IMR-90 (cell line): Measurements from ENCODE around the gene CELSR1. TPM values are rescaled to one million over a fixed set of nuclear protein-coding genes. Genes with fewer than 3 reads are reported as not detected.
A peak's percentile ranks its signal among the peaks of the same experiment; 100 is the strongest.

Experiments used
- ATAC-seq: fragments of 200-7000 bp; cut with Tn5 transposase; 2 replicates; pipeline ENCODE4 v1.9.1; 2020; ENCODE audit warnings: low read depth, mild to moderate bottlenecking, moderate library complexity
- BruUV-seq: library from RNA; stranded (reverse); fragments of 400-500 nt; replicated peaks from 2 replicates; lab custom pipeline; 2021; lab: Mats Ljungman, UMichigan
- CTCF ChIA-PET: fragments of 300-600 bp; formaldehyde crosslinking; extraction: SDS; loops from one replicate; lab custom pipeline; 2021; ENCODE audit warnings: antibody characterized with exemption; lab: Yijun Ruan, JAX
- POLR2A ChIA-PET: fragments of 300-600 bp; sonication (Branson Sonifier 250); formaldehyde crosslinking; loops from one replicate; lab custom pipeline; 2022; ENCODE audit warnings: antibody characterized with exemption; ENCODE audit not compliant: unreplicated experiment; lab: Charles Lee
- DNase-seq: peaks from one replicate; pipeline ENCODE4 v3.0.0; 2013
- H2AFZ ChIP-seq: replicated peaks from 2 replicates; pipeline ENCODE3; 2013; ENCODE audit warnings: low read length, mild to moderate bottlenecking; ENCODE audit not compliant: poor library complexity
- H2AK5ac ChIP-seq: 2 replicates; pipeline ENCODE4 v1.6.1; 2013; ENCODE audit warnings: low read depth, low read length, inconsistent platforms
- H2AK9ac ChIP-seq: replicated peaks from 2 replicates; pipeline ENCODE3; 2013; ENCODE audit warnings: mild to moderate bottlenecking, low read depth, low read length, moderate library complexity; ENCODE audit not compliant: poor library complexity
- H2BK120ac ChIP-seq: 2 replicates; pipeline ENCODE4 v1.6.1; 2013; ENCODE audit warnings: low read depth, low read length, inconsistent platforms
- H2BK15ac ChIP-seq: 3 replicates; pipeline ENCODE4 v1.6.1; 2013; ENCODE audit warnings: low read depth, low read length, inconsistent platforms
- H2BK20ac ChIP-seq: 2 replicates; pipeline ENCODE4 v1.6.1; 2013; ENCODE audit warnings: low read depth, mild to moderate bottlenecking, inconsistent platforms, low read length, moderate library complexity
- H2BK5ac ChIP-seq: 2 replicates; pipeline ENCODE4 v1.6.1; 2013; ENCODE audit warnings: mild to moderate bottlenecking, low read depth, low read length, inconsistent platforms; ENCODE audit not compliant: poor library complexity, severe bottlenecking
- H3K14ac ChIP-seq: replicated peaks from 2 replicates; pipeline ENCODE4 v1.6.1; 2013; ENCODE audit warnings: low read depth, low read length, inconsistent platforms
- H3K18ac ChIP-seq: 2 replicates; pipeline ENCODE4 v1.6.1; 2013; ENCODE audit warnings: low read depth, low read length, control low read depth
- H3K23ac ChIP-seq: 2 replicates; pipeline ENCODE4 v1.6.1; 2013; ENCODE audit warnings: low read depth, low read length, inconsistent platforms
- H3K27ac ChIP-seq: 2 replicates; pipeline ENCODE4 v1.5.1; 2013; ENCODE audit warnings: mild to moderate bottlenecking, control low read depth, low read length; ENCODE audit not compliant: insufficient read depth
- H3K27me3 ChIP-seq: 2 replicates; pipeline ENCODE4 v1.6.1; 2013; ENCODE audit warnings: low read length; ENCODE audit not compliant: control insufficient read depth, insufficient read depth
- H3K36me3 ChIP-seq: 2 replicates; pipeline ENCODE4 v1.6.1; 2013; ENCODE audit warnings: low read length, mixed read lengths; ENCODE audit not compliant: control insufficient read depth, insufficient read depth
- H3K4ac ChIP-seq: 2 replicates; pipeline ENCODE4 v1.6.1; 2013; ENCODE audit warnings: low read depth, low read length, inconsistent platforms
- H3K4me1 ChIP-seq: 2 replicates; pipeline ENCODE4 v1.6.1; 2013; ENCODE audit warnings: low read length, mixed read lengths; ENCODE audit not compliant: control insufficient read depth, insufficient read depth
- H3K4me2 ChIP-seq: 2 replicates; pipeline ENCODE4 v1.6.1; 2013; ENCODE audit warnings: low read depth, mild to moderate bottlenecking, control low read depth, low read length, moderate library complexity
- H3K4me3 ChIP-seq: 2 replicates; pipeline ENCODE4 v1.5.1; 2013; ENCODE audit warnings: low read depth, mild to moderate bottlenecking, control low read depth, low read length, moderate library complexity; ENCODE audit not compliant: insufficient read depth
- H3K56ac ChIP-seq: 2 replicates; pipeline ENCODE4 v1.6.1; 2013; ENCODE audit warnings: low read length, inconsistent platforms; ENCODE audit not compliant: insufficient read depth; ENCODE audit errors: extremely low read depth
- H3K79me1 ChIP-seq, 2 experiments: 2 replicates each; pipeline ENCODE4 v1.6.1; 2013; ENCODE audit warnings: low read length in 2 of 2, inconsistent platforms in 1 of 2, low read depth in 1 of 2
- H3K9ac ChIP-seq: 2 replicates; pipeline ENCODE4 v1.6.1; 2013; ENCODE audit warnings: low read depth, low read length, control low read depth
- H3K9me1 ChIP-seq: 2 replicates; pipeline ENCODE4 v1.6.1; 2013; ENCODE audit warnings: low read length, inconsistent platforms; ENCODE audit not compliant: insufficient read depth
- H3K9me3 ChIP-seq: 2 replicates; pipeline ENCODE4 v1.6.1; 2013; ENCODE audit warnings: low read length; ENCODE audit not compliant: control insufficient read depth, insufficient read depth
- H4K20me1 ChIP-seq: 2 replicates; pipeline ENCODE4 v1.6.1; 2013; ENCODE audit warnings: low read length, inconsistent platforms; ENCODE audit not compliant: insufficient read depth
- H4K5ac ChIP-seq: 2 replicates; pipeline ENCODE4 v1.6.1; 2013; ENCODE audit warnings: mild to moderate bottlenecking, low read depth, low read length, control low read depth
- H4K8ac ChIP-seq, 2 experiments: 2 replicates each; pipeline ENCODE4 v1.6.1; 2013; ENCODE audit warnings: low read depth in 2 of 2, low read length in 2 of 2, control low read depth in 1 of 2, inconsistent platforms in 1 of 2
- H4K91ac ChIP-seq: 2 replicates; pipeline ENCODE4 v1.6.1; 2013; ENCODE audit warnings: low read depth, low read length, inconsistent platforms; ENCODE audit not compliant: insufficient read depth
- CEBPB ChIP-seq: IDR thresholded peaks from 2 replicates; pipeline ENCODE4 v1.6.1; 2012; ENCODE audit warnings: low read depth, low read length, improper control_type of control experiment
- CHD1 ChIP-seq: IDR thresholded peaks from 2 replicates; pipeline ENCODE4 v1.6.1; 2012; ENCODE audit warnings: low read depth, low read length, improper control_type of control experiment
- FOS ChIP-seq: fragments of 150-350 bp; IDR thresholded peaks from 2 replicates; pipeline ENCODE4 v1.6.1; 2016; ENCODE audit warnings: low read depth, low read length
- MAFK ChIP-seq: IDR thresholded peaks from 2 replicates; pipeline ENCODE4 v1.6.1; 2012; ENCODE audit warnings: low read depth, low read length, improper control_type of control experiment
- MAZ ChIP-seq: IDR thresholded peaks from 2 replicates; pipeline ENCODE4 v1.6.1; 2012; ENCODE audit warnings: low read depth, mild to moderate bottlenecking, low read length, improper control_type of control experiment, moderate library complexity, borderline replicate concordance
- MXI1 ChIP-seq: IDR thresholded peaks from 2 replicates; pipeline ENCODE4 v1.6.1; 2012; ENCODE audit warnings: low read depth, mild to moderate bottlenecking, low read length, moderate library complexity, borderline replicate concordance
- NFE2L2 ChIP-seq: fragments of 150-350 bp; IDR thresholded peaks from 2 replicates; pipeline ENCODE4 v1.6.1; 2016; ENCODE audit warnings: low read depth, mild to moderate bottlenecking, low read length
- POLR2A ChIP-seq: IDR thresholded peaks from 2 replicates; pipeline ENCODE4 v1.6.1; 2012; ENCODE audit warnings: mild to moderate bottlenecking, low read depth, low read length
- RAD21 ChIP-seq: IDR thresholded peaks from 2 replicates; pipeline ENCODE4 v1.6.1; 2012; ENCODE audit warnings: low read length, improper control_type of control experiment
- RFX5 ChIP-seq: IDR thresholded peaks from 2 replicates; pipeline ENCODE4 v1.8.0; 2012; ENCODE audit warnings: low read depth, mild to moderate bottlenecking, low read length, moderate library complexity
- SMC3 ChIP-seq: fragments of 150-350 bp; IDR thresholded peaks from 2 replicates; pipeline ENCODE4 v1.6.1; 2016; ENCODE audit warnings: low read depth, mild to moderate bottlenecking, antibody characterized with exemption, low read length, moderate library complexity
- WGBS, 2 experiments: methylation state at CpG; one replicate each; pipeline versions ENCODE4 v1.1.5 to v1.1.7; 2013; ENCODE audit warnings: missing lambda C conversion rate in 2 of 2; ENCODE audit not compliant: insufficient read length in 1 of 2; ENCODE audit errors: extremely low coverage in 2 of 2; 5-methylcytosine and 5-hydroxymethylcytosine counted together
- dilution Hi-C: fragments of 300-500 bp; cut with HindIII; formaldehyde crosslinking; loops from one replicate; pipeline ENCODE4 v1.14.3; 2018; ENCODE audit warnings: low sequenced_read_pairs; ENCODE audit not compliant: unreplicated experiment
- in situ Hi-C: fragments of 300-500 bp; cut with MboI; formaldehyde crosslinking; loops from 3 replicates; pipeline ENCODE4 v1.14.3; 2019; ENCODE audit warnings: low sequenced_read_pairs, inconsistent platforms, mixed read lengths
- intact Hi-C: fragments of 100-400 bp; cut with micrococcal nuclease; formaldehyde crosslinking; loops from 2 replicates; pipeline ENCODE4 v1.10.0; 2022
- polyA plus RNA-seq, 3 experiments: library from polyadenylated mRNA; depleted of rRNA; stranded (reverse); fragments of >200 nt; gene quantifications; 2 replicates each; pipeline ENCODE4 v1.2.3, GENCODE V29; 2012; ENCODE audit warnings: low replicate concordance in 1 of 3
- total RNA-seq: library from RNA; depleted of rRNA; stranded (reverse); fragments of >200 nt; gene quantifications from 2 replicates; pipeline ENCODE4 v1.2.3, GENCODE V29; 2012
- TF ChIP-seq, protein P1 (sequence below): fragments of 150-350 bp; IDR thresholded peaks from 2 replicates; pipeline ENCODE4 v1.6.1; 2016; ENCODE audit warnings: low read depth, mild to moderate bottlenecking, low read length, moderate library complexity, borderline replicate concordance
- TF ChIP-seq, protein P2 (sequence below): fragments of 150-350 bp; IDR thresholded peaks from 2 replicates; pipeline ENCODE4 v1.6.1; 2017; ENCODE audit warnings: mild to moderate bottlenecking, antibody characterized with exemption, low read length, low read depth

Gene CELSR1
- total and polyA plus RNA-seq, 2 of the 4 experiments (the other 2 are of a cell fraction), result 0.36 to 0.82 TPM

DNA sequence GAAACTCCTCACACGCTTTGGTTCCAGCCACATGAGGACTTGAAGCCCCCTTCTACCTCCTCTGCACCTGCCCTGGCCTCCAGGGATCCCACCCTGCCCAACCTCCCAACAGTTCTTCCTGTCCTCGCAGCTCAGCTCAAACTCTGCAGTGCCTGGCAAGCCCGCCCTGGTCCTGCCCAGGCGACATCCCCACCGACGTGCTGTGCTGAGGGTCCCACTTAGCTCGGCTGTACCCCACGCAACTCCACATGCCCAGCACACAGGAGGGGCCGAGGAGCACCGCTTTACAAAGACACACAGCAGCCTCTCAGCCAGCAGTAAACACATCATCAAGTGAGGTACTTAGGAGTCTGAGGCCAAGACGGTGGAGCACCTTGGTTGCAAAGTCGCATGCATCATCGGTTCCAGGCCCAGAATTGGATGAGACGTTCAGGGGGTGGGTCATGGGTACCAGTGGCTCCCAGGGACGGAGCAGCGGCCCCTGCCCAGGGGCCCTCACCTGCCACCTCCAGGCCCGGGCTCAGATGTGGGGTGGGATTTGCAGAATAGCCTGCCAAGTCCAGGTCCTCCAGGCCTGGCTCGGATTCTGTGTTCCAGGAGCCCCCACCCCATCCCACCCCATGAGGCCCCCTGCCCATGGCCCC is 72.6 kb downstream of the CELSR1 start:
- dilution Hi-C loops, result no loop called here
- Histone ChIP-seq H3K56ac (no peak overlapping the region), H2BK120ac (no peak overlapping the region), H4K5ac (no peak overlapping the region), H3K36me3 (no peaks in the 10 kb centered on the region), H2AFZ (peak overlapping the region; percentile 21), H2BK20ac (no peak overlapping the region), H4K91ac (no peak overlapping the region), H3K4me2 (no peak overlapping the region), H3K4me3 (no peak overlapping the region), H3K14ac (no peak overlapping the region), H4K20me1 (no peaks in the 10 kb centered on the region), H4K8ac (no peak overlapping the region), H3K9me1 (peaks cover 4% of the 10 kb centered on the region; the same call in 1 of the 2 replicates), H2BK15ac (no peak overlapping the region), H3K27ac (no peak overlapping the region), H3K27me3 (peaks cover 13% of the 10 kb centered on the region), H2AK5ac (no peak overlapping the region), H3K9me3 (no peaks in the 10 kb centered on the region), H3K4me1 (no peaks in the 10 kb centered on the region), H3K79me1 (no peaks in the 10 kb centered on the region), H3K9ac (no peak overlapping the region), H2BK5ac (no peak overlapping the region), H3K4ac (no peak overlapping the region), H2AK9ac (no peak overlapping the region), H3K23ac (no peak overlapping the region), H3K18ac (no peak overlapping the region)
- ATAC-seq (no peak), DNase-seq (no peak)
- intact Hi-C loops, result no loop called here
- 95% methylated on average over 3 of the region's 18 CpGs; no CpG with 5 or more reads in 1 of the 2 experiments for WGBS, 2 experiments
- ChIA-PET CTCF (no interaction called here), POLR2A (no interaction called here)
- BruUV-seq, result no TSS peak
- TF ChIP-seq MXI1 (no peak), RFX5 (no peak), MAFK (no peak), FOS (no peak), RAD21 (no peak), CEBPB (no peak), MAZ (no peak), CHD1 (no peak), SMC3 (no peak), POLR2A (no peak), NFE2L2 (no peak)
- TF ChIP-seq, protein P1, sequence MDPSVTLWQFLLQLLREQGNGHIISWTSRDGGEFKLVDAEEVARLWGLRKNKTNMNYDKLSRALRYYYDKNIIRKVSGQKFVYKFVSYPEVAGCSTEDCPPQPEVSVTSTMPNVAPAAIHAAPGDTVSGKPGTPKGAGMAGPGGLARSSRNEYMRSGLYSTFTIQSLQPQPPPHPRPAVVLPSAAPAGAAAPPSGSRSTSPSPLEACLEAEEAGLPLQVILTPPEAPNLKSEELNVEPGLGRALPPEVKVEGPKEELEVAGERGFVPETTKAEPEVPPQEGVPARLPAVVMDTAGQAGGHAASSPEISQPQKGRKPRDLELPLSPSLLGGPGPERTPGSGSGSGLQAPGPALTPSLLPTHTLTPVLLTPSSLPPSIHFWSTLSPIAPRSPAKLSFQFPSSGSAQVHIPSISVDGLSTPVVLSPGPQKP, result no peak
- TF ChIP-seq, protein P2, sequence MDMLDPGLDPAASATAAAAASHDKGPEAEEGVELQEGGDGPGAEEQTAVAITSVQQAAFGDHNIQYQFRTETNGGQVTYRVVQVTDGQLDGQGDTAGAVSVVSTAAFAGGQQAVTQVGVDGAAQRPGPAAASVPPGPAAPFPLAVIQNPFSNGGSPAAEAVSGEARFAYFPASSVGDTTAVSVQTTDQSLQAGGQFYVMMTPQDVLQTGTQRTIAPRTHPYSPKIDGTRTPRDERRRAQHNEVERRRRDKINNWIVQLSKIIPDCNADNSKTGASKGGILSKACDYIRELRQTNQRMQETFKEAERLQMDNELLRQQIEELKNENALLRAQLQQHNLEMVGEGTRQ, result no peak
- in situ Hi-C loops, result no loop called here
